Middle frontal gyrus (tissue), 1 donor: ENCODE data around the gene SPP1.
"Not testable (repeated sequence)": the region's sequence is repeated elsewhere in the genome, so short reads cannot be mapped to it uniquely, and the experiment has no call there.

Source experiments
- DNase-seq: peaks from one replicate; pipeline ENCODE4 v3.0.0-alpha.2; 2015; ENCODE audit warnings: low spot score; ENCODE audit errors: extremely low spot score

The SPP1 gene

GRCh38 chr4:87975466-87975865 lies at the start of gene SPP1:
SPP1 (plus strand) TSS chr4:87975714; CDS start chr4:87976896, 1,182 bp downstream.
- DNase-seq = peak; percentile 31

- DNase-seq = no peak
Observed at GRCh38 chr4:87926554-87927098, 48.9 kb upstream of the SPP1 start.

- no peak for DNase-seq
Observed at GRCh38 chr4:87930629-87931028, 44.9 kb upstream of the SPP1 start.

- no peak for DNase-seq
Observed at GRCh38 chr4:87931932-87932331, 43.6 kb upstream of the SPP1 start.

- DNase-seq = no peak
Observed at GRCh38 chr4:87932718-87933141, 42.8 kb upstream of the SPP1 start.

- no peak for DNase-seq
Observed at GRCh38 chr4:87933337-87933736, 42.2 kb upstream of the SPP1 start.

- no peak for DNase-seq
Observed at GRCh38 chr4:87934157-87934704, 41.3 kb upstream of the SPP1 start.

GRCh38 chr4:87934973-87935372 lies 40.5 kb upstream of the SPP1 start:
- DNase-seq = no peak

- not testable (repeated sequence) for DNase-seq
Observed at GRCh38 chr4:87935954-87936353, 39.6 kb upstream of the SPP1 start.

- DNase-seq = no peak
Observed at GRCh38 chr4:87937523-87937922, 38.0 kb upstream of the SPP1 start.

- no peak for DNase-seq
Observed at GRCh38 chr4:87938746-87939145, 36.8 kb upstream of the SPP1 start.

GRCh38 chr4:87939978-87940690 lies 35.4 kb upstream of the SPP1 start:
- DNase-seq = no peak

- DNase-seq = not testable (repeated sequence)
Observed at GRCh38 chr4:87940809-87941208, 34.7 kb upstream of the SPP1 start.

GRCh38 chr4:87941537-87942392 lies 33.7 kb upstream of the SPP1 start:
- DNase-seq = no peak

GRCh38 chr4:87943660-87944149 lies 31.8 kb upstream of the SPP1 start:
- DNase-seq = no peak

- DNase-seq = no peak
Observed at GRCh38 chr4:87944967-87945366, 30.5 kb upstream of the SPP1 start.

GRCh38 chr4:87946766-87947165 lies 28.7 kb upstream of the SPP1 start:
- no peak for DNase-seq

GRCh38 chr4:87947381-87948160 lies 27.9 kb upstream of the SPP1 start:
- no peak for DNase-seq

GRCh38 chr4:87949961-87950360 lies 25.6 kb upstream of the SPP1 start:
- no peak for DNase-seq

GRCh38 chr4:87950493-87950892 lies 25.0 kb upstream of the SPP1 start:
- DNase-seq = no peak

- DNase-seq = no peak
Observed at GRCh38 chr4:87950936-87951511, 24.5 kb upstream of the SPP1 start.
